GM21723 (cell line): ENCODE results near the gene C3orf70.

ENCODE experiments used
- ATAC-seq: cut with Tn5 transposase; IDR thresholded peaks from one replicate; pipeline ENCODE4 v1.9.1; 2021; ENCODE audit warnings: mild to moderate bottlenecking, moderate library complexity; ENCODE audit not compliant: unreplicated experiment

The C3orf70 gene

DNA sequence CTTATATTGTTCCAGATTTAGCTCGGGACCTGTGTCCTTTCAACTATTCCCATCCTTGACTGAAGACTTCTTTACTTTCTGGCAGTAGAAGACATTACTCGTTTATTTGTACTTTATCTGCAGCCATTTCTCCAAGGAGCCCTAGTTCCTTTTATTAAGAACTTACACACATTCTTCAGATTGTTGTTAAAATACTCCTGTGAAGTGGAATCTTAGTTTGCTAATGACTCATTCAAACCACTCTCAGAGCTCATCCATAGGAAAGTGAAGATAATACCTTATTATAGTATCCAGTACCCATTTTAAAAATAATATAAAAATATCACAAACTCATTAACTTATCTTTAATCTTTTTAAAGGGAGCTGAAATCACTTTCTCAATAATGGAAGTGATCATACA is 63.5 kb downstream of the C3orf70 start:
- no peak for ATAC-seq

DNA sequence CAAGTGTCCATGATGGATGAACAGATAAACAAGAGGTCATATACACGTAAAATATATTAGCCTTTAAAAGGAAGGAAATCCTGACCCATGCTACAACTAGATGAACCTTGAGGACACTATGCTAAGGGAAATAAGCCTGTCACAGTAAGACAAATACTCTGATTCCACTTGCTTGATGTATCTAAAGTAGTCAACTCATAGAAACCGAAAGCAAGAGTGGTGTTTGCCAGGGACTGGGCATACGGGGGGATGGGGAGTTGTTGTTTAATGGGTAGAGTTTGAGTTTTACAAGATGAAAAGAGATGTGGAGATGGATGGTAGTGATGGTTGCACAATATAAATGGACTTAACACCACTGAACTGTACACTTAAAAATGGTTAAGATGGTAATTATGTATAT is 65.4 kb downstream of the C3orf70 start:
- ATAC-seq: no peak

DNA sequence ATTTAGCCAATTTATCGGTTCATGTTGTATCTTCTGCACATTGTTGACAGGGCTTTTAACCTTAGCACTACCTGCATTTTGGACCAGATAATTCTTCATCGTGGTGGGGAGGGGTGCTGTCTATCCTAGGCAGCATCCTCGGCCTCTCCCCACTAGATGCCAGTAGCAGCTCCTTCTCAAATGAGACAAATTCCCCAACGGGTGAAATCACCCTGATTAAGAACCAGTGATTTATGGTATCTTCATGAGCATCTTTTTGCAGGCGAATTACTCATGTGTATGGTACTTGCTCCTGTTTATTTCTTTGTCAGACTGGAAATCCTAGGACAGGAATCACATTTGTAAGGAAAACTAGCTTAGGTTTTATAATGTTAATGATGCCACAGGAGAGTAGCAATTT is 68.0 kb downstream of the C3orf70 start:
- no peak for ATAC-seq

DNA sequence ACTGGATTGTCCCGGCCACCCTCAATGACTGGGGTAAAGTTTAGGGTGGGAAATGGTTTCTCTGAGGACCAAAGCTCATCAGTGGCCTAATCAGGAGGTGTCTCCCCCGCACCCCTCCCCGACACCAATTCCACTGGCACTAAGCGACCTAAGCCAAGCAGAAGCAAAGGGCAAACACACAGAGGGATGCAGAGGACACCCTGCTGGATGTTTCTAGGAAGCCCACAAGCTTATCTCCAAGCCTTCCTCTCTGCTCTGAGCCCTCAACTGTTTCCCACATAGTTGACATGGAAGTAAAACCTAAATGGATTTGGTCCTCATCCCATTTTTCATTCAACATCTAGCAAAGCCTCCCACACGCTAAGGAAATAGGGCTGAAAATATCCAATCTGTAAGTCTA is 68.5 kb downstream of the C3orf70 start:
- ATAC-seq: no peak

DNA sequence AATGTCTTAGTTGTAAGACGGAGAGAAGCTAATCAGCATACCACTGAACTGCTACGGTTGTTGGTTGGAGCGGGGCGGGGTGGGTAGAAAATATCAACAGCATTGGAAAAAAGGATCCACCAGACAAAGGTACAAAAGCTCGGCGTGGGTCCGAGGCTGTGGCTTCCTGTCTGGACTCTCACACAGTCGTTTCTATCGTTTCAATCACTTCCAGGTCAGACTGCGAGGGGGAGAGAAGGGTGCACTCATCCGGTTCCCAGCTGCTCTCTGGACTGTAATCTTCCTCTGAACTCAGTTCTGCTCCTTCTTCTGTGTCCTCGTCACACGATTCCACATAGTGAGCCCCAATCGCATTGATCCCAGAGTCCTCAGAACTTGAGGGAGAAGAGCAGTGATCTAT is 70.0 kb downstream of the C3orf70 start:
- no peak for ATAC-seq

DNA sequence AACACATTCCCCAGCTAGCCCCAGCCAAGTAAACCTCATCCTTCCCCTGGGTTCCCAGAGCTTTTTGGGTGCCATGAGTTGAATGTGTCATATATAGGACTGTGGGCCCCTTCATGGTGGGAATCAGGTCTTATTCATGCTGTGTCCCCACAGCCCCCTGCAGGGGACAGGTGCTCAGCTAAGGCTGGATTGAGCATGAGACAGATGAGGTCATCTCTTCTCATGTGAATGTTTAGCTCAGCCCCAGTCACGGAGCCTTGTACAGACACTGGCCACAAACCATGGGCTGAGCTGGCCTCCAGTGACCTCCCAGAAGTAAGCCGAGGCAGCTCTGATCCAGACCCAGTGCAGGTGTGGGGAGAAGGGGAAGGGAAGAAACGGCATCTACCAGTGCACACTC is 70.7 kb downstream of the C3orf70 start:
- no peak for ATAC-seq

DNA sequence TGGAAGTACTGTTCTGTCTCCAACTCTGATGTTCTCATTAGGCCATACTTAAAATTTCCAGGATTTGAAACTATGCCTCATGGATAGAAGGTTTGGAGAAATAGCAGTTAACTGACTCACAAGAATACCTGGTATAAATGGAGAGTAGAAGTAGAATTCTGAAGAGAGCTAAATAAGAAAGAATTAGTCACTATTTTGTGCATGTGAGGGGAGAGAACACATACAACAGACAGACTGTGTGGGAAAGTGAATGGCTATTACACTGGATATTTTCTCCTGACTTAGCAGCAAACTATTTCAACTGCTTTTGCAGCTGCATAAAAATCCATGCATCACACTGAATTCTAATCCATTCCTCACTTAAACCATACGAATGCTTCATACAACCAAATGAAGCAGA is 71.3 kb downstream of the C3orf70 start:
- ATAC-seq: no peak

DNA sequence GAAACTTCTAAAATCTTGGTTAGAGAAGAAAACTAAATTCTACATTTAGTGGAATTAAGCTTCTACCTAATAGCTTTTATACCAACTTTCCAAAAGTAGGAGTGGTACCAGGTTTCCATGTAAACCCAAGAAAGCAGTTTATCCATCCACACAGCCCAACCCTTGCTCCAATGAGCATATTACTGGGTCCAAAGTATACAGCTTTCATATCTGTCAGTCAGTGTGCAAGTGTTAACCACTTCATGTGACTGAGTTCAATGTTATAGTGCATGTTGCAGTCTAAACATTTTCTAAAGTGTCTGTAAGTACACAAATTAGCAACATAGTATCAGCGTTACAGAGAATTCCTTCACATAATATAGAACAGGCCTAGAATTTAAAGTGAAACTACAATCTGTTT is 73.2 kb downstream of the C3orf70 start:
- no peak for ATAC-seq

DNA sequence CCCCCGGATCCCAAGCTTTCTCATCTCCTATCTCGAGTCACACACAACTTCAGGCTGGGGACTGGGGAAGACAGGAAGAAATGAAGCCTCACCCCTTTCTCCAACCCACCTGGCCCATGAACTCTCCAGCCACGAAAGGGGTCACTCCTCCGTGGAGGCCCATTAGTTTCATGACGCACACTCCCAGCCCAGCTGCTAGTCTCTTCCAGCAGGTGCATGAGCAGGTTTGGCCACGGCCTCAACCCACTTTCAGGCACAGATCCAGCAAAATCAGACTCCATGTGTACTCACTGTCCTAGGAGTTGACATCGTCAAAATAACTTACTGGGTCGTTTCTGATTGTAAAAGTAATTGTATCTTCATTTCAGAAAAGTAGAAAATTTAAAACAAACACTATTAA is 76.6 kb downstream of the C3orf70 start:
- ATAC-seq: no peak

DNA sequence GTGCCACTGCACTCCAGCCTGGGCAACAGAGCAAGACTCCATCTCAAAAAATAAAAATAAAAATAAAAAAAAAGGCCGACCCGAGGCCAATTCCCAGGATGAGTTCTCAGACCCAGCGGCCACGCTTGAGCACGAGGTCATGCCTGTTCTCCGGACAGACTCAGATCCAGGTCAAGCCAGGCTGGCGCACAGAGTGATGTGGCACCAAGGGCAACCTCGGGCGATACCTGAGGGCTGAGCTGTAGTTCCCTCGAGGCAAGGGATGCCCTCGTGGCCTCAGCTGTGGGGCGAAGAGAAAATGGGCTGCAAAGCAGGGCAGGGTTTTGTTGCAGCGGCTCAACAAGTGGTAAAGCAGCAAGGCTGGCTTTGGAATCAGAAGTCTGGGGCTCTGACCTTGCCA is 77.3 kb downstream of the C3orf70 start:
- no peak for ATAC-seq

DNA sequence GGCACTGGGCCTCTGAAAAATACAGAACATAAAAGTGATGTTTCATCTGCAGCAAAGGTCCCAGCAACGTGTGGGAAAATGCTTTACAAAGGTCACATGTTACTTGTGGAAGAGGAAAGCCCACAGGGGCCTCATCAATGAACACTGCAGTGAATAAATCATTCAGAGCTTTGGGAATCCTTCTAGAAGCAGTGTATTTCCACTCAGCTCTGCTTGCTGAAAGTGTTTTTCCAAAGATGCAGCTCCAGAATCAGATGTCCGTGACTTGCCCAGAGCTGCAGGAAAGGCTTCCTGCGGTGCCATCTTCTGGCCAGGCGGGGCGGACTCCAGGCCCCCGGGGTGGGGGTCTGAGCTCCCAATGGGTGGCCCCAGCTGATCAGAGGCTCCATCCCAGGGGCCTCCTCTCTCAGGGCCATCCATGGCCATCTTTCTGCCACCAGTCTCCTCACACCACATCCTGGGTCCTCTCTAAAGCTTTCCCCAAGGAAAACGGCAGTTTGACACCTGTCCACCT is 81.5 kb downstream of the C3orf70 start:
- no peak for ATAC-seq

DNA sequence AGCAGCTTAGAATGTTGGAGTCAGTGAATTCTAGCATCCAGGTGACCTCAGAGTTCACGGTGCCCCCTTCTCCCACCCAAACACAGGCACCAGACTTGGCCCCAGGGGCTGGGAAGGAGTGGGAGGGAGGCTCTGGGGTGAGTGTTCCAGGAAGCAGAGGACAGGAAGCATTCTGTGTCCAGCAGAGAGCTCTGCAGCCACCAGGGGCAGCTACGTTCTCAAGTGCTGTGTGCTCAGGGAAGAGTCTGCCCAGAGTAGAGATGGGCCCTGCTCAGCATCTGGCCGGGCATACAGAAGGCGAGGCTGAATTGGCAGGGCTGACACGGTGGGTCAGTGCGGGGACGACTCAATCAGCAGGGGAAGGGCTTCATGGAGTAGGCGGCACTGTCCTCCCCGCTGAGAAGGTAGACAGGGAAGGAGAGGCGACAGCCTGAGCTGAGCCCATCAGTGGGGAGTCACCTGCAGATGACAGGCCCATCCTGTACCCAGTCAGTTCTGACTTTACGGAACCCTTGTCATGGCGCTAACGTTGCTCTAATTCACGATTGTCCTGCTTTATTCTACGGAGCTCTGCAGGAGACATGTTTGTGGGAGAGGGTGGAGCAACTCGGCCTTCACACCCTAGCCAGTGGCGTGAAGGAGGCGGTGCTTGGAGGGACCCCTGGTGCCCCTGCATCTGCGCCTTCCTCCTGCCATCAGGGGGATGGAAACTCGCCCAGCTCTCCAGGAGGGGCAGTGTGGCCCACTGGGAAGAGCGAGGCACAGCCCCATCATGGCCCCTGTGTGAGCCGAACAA is 82.2 kb downstream of the C3orf70 start:
- no peak for ATAC-seq

DNA sequence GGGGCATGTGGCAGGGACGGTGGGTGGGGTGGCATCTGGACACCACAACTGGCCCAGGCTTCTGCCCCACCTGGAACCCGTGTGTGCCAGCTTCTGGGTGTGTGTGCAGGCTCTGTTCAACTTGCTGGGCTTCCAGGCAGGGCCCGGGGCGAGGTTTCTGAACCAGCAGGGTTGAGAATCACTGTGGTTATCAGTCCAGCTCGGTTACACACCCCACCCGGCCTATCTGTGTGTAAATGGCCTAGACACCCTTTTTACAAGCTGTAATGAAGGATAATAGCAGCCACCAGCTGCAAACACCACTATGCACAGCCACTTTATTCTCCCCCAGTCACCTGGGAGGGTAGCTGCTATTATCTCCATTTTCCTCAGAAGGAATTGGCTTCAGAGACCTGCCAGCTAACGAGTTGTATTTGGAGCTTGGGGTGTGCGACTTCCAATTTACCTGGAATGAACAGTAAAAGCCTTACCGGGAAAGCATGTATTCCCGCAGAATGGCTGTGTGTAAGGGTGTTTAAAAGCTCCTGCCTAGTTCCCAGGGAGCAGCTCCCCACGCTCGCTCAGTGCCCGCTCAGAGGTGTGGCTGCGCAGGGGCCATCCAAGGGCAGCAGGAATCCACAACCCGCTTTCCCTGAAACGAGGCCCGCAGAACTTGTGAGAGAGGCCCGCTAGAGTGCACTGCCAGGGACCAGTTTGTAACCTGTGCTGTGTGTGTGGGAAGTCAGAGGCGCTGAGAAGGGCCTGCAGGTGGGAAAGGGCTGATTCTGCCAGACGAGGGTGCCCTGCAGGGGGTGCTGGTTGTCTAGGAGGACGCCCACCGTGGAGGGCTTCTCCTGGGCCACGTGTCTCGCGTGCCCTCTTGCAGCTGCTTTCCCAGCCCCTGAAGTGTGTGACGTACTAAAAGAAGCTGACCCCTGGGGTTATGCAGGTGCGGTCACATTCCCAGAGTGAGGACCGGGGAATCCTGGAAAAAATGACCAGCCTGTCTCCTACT is 83.5 kb downstream of the C3orf70 start:
- no peak for ATAC-seq

DNA sequence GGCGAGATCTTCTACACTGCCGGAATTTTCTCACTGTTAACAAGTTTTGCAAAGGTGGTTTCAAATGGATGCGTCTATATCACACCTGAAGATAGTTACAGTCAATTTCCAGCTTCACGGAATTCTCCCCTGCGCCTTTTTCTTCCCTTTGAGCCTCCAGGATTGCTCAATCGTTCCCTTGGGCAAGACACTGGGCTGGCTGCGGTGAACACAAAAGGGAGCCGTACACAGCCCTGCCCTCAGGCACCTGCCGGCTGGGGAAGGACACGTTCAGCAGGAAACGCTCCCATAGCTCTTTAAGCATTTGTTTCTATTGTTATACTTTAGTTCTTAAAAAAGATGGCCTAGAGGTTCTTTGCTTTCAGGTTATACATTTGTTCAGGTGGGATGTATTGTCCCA is 85.7 kb downstream of the C3orf70 start:
- ATAC-seq: no peak

DNA sequence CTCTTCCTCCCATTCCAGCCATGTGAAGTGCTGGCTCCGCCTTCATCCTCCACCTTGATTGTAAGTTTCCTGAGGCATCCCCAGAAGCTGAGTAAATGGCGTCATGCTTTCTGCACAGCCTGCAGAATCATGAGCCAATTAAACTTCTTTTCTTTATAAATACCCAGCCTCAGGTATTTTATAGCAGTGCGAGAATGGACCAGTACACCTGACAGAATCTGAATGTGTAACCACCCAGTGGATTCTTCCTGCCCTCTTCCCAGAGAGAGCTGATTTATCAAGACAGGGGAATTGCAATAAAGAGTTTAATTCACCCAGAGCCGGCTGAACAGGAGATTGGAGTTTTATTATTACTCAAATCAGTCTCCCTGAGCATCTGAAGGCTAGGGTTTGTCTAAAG is 86.6 kb downstream of the C3orf70 start:
- no peak for ATAC-seq

DNA sequence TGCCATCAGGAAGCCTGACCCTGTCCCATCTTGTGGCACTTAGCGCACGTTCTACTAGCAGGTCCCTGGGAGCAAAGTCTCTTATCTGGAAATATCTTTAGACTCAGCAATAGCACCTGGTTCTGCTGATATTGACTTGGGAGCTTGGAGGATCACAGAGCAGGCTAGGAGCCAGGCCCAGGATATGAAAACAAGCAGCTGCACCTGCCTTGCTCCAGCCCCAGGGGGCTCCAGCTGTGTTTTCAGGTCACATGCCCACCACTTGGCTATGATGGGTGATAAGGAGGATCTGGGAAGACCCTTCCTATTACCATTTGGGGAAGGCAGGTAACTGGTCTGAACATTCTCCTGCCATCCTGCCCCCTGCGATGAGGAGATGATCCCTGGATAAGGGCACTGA is 87.8 kb downstream of the C3orf70 start:
- no peak for ATAC-seq

DNA sequence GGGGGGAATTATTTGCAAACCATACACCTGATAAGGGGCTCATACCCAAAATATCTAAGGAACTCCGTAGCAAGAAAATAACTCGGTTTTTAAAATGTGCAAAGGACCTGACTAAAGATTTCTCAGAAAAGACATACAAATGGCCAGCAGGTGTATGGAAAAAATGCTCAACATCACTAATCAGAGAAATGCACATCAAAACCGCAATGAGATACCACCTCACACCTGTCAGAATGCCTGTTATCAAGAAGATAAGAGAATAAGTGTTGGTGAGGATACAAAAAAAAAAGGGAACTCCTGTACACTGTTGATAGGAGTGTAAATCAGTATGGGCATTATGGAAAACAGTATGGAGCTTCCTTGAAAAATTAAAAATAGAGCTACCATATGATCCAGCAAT is 89.4 kb downstream of the C3orf70 start:
- no peak for ATAC-seq

DNA sequence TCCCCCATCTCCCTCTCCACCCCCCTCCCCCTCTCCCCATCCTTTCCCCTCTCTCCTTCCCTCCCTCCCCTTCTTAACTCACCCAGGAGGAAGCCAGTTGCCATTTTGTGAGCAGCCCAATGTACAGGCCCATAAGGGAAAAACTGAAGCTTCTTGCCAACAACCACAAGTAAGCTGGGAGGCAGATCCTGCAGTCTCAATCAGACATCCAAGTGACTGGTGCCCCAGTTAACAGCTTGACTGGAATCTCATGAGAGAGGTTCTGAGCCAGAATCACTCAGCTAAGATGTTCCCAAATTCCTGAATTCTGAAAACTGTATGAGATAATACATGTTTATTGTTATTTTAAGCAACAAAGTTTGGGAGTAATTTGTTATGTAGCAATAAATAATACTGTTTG is 90.7 kb downstream of the C3orf70 start:
- ATAC-seq: no peak

DNA sequence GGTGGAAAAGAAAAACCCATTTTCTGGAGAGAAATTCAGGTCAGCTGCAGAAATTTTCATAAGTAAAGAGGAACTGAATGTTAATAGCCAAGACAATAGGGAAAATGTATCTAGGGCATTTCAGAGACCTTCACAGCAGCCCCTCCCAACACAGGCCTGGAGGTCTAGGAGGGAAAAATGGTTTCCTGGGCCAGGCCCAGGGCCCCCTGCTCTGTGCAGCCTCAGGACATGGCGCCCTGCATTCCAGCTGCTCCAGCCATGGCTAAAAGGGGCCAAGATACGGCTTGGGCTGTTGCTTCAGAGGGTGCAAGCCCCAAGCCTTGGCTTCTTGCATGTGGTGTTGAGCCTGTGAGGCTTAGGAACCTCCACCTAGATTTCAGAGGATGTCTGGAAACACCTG is 92.2 kb downstream of the C3orf70 start:
- no peak for ATAC-seq

DNA sequence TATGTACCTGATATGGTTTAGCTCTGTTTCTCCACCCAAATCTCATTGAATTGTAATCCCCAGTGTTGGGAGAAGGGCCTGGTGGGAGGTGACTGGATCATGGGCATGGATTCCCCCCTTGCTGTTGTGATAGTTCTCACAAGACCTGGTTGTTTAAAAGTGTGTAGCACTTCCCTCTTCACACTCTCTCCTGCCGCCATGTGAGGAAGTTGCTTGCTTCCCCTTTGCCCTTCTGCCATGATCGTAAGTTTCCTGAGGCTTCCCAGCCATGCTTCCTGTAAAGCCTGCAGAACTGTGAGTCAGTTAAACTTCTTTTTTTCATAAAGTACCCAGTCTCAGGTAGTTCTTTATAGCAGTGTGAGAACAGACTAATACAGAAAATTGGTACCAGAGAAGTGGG is 93.1 kb downstream of the C3orf70 start:
- no peak for ATAC-seq

DNA sequence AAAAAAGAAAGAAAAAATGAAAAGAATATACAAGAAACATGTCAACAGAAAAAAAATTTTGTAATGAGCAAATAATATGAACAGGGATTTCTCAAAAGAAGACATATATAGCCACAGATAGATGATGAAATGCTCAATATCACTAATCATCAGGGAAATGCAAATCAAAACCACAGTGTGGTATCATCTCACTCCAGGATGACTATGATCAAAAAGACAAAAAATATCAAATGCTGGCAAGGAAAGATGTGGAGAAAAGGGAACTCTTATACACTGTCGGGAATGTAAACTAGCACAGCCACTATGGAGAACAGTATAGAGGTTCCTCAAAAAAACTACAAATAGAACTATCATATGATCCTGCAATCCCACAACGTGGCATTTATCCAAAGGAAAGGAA is 94.1 kb downstream of the C3orf70 start:
- no peak for ATAC-seq

DNA sequence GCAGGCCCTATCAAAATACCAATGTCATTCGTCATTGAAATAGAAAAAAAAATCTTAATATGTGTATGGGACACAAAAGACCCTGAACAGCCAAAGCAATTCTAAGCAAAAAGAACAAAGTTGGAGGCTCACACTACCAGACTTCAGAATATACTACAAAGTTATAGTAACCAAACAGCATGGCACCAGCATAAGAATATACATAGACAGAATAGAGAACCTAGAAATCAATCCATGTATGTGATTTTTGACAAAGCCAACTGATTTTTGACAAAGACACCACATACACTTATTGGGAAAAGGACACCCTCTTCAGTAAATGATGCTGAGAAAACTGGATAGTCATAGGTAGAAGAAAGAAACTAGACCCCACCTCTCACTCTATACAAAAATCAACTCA is 95.0 kb downstream of the C3orf70 start:
- no peak for ATAC-seq
